ENCODE data around the gene ST7L.

DNA sequence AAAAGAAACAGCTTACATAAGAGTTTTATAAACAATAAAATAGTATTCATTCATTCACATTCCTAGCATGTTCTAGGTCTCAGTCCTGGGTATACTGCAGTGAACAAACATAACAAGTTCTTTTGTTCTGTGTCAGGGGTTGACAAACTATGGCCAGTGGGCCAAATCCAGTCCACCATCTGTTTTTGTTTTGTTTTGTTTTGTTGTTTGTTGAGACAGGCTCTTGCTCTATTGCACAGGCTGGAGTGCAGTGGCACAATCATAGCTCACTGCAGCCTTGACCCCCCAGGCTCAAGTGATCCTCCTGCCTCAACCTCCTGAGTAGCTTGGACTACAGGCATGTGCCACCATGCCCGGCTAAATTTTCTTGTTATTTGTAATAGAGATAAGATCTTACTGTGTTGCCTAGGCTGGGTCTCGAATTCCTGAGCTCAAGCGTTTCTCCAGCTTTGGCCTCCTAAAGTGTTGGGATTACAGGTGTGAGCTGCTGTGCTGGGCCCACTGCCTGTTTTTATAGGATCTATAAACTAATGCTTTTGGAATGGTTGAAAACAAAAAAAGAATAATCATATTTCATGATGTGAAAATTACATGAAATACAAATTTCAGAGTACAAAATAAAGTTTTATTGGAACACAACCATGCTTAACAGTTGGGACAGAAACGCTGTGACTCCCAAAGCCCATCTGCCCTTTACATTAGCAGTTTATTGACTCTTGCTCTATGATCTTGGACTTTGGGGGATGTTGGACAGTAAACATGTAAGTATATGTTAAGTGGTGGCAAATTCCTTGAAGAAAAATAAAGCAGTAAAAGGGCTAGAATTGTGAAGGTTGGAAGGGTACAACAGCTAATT, 18.5 kb upstream of the ST7L start:
- no peak for TF ChIP-seq CTCF (IDR thresholded peaks at IDR 0.05; ENCODE audit: poor library complexity)
- TF ChIP-seq EZH2 (IDR thresholded peaks at IDR 0.05; ENCODE audit: borderline replicate concordance), result no peak
- no peak for TF ChIP-seq EZH2phosphoT487 (IDR thresholded peaks at IDR 0.05; ENCODE audit: low read depth, severe bottlenecking, unreplicated experiment)
